H1 (cell line): ENCODE results near the gene DFFA. TPM values are rescaled to one million over a fixed set of nuclear protein-coding genes. Genes with fewer than 3 reads are reported as not detected.
A peak's percentile ranks its signal among the peaks of the same experiment; 100 is the strongest.

Experiments used
- CTCF ChIA-PET: fragments of 300-600 bp; sonication (Branson Sonifier 250); formaldehyde crosslinking; loops from one replicate; lab custom pipeline; 2021; ENCODE audit not compliant: partially characterized antibody; lab: Charles Lee
- POLR2A ChIA-PET: fragments of 300-600 bp; sonication (Branson Sonifier 250); formaldehyde crosslinking; loops from one replicate; lab custom pipeline; 2021; ENCODE audit warnings: inconsistent platforms; ENCODE audit not compliant: partially characterized antibody; lab: Charles Lee
- DNase-seq, 2 experiments: peaks; one replicate each; pipeline versions ENCODE4 v3.0.0 to v3.0.0-alpha.2; 2010 to 2022; ENCODE audit warnings: low spot score in 2 of 2, low read depth in 1 of 2, mixed read lengths in 1 of 2
- FAIRE-seq: peaks from 2 replicates; lab custom pipeline; 2011; peaks lifted over from hg19 to GRCh38; lab: Jason Lieb, UNC
- H2AFZ ChIP-seq: 2 replicates; pipeline ENCODE4 v1.8.1; 2012; ENCODE audit warnings: low read length, inconsistent platforms
- H2AK5ac ChIP-seq: 2 replicates; pipeline ENCODE4 v1.6.1; 2013; ENCODE audit warnings: low read depth, low read length
- H2BK120ac ChIP-seq: replicated peaks from 2 replicates; pipeline ENCODE3; 2013; ENCODE audit warnings: low read depth, low read length, inconsistent platforms
- H2BK12ac ChIP-seq: 2 replicates; pipeline ENCODE4 v1.6.1; 2013; ENCODE audit warnings: low read depth, low read length
- H2BK15ac ChIP-seq: 2 replicates; pipeline ENCODE4 v1.6.1; 2013; ENCODE audit warnings: low read length
- H2BK20ac ChIP-seq: 2 replicates; pipeline ENCODE4 v1.6.1; 2013; ENCODE audit warnings: low read length
- H2BK5ac ChIP-seq: 2 replicates; pipeline ENCODE4 v1.6.1; 2013; ENCODE audit warnings: low read depth, low read length
- H3K14ac ChIP-seq: 2 replicates; pipeline ENCODE4 v1.6.1; 2013; ENCODE audit warnings: inconsistent platforms; ENCODE audit not compliant: insufficient read length
- H3K18ac ChIP-seq: 2 replicates; pipeline ENCODE4 v1.6.1; 2013; ENCODE audit warnings: low read length; ENCODE audit errors: extremely low read depth
- H3K23ac ChIP-seq: 2 replicates; pipeline ENCODE4 v1.6.1; 2013; ENCODE audit warnings: inconsistent platforms; ENCODE audit not compliant: insufficient read length
- H3K23me2 ChIP-seq: 2 replicates; pipeline ENCODE4 v1.6.1; 2013; ENCODE audit warnings: low read depth, low read length
- H3K27ac ChIP-seq: 2 replicates; pipeline ENCODE4 v1.6.1; 2011; ENCODE audit warnings: low read depth, low read length, inconsistent platforms
- H3K27me3 ChIP-seq, 4 experiments: replicated peaks in 1 of 4; 1 replicate in 1 of 4; 2 replicates in 3 of 4; pipeline versions ENCODE4 v1.6.1 to v1.8.1; 2011 to 2013; ENCODE audit warnings: low read length in 3 of 4, mild to moderate bottlenecking in 3 of 4, inconsistent platforms in 2 of 4, mixed read lengths in 2 of 4, moderate library complexity in 1 of 4; ENCODE audit not compliant: control insufficient read depth in 3 of 4, insufficient read depth in 3 of 4; ENCODE audit errors: extremely low read depth in 1 of 4
- H3K36me3 ChIP-seq, 4 experiments: 2 replicates each; pipeline versions ENCODE4 v1.6.1 to v1.8.1; 2011 to 2013; ENCODE audit warnings: mild to moderate bottlenecking in 4 of 4, low read length in 3 of 4, moderate library complexity in 2 of 4, control low read depth in 1 of 4, inconsistent platforms in 1 of 4; ENCODE audit not compliant: insufficient read depth in 4 of 4, control insufficient read depth in 2 of 4
- H3K4ac ChIP-seq: replicated peaks from 2 replicates; pipeline ENCODE3; 2013; ENCODE audit warnings: low read length, low read depth, mixed read lengths, inconsistent platforms; ENCODE audit not compliant: insufficient read length
- H3K4me1 ChIP-seq, 4 experiments: replicated peaks in 1 of 4; 1 replicate in 1 of 4; 2 replicates in 3 of 4; pipeline versions ENCODE4 v1.6.1 to v1.8.1; 2011 to 2013; ENCODE audit warnings: low read length in 3 of 4, inconsistent platforms in 2 of 4, mixed read lengths in 1 of 4; ENCODE audit not compliant: insufficient read depth in 4 of 4, control insufficient read depth in 3 of 4
- H3K4me2 ChIP-seq, 2 experiments: 2 replicates each; pipeline versions ENCODE4 v1.6.1 to v1.8.1; 2011 to 2013; ENCODE audit warnings: low read depth in 2 of 2, low read length in 2 of 2, control low read depth in 1 of 2, inconsistent platforms in 1 of 2, mild to moderate bottlenecking in 1 of 2; ENCODE audit not compliant: insufficient read depth in 1 of 2
- H3K4me3 ChIP-seq, 4 experiments: fragments of 200-600, 300-600 bp in 1 of 4; sonication (generic), shearing (Covaris generic), sonication (Bioruptor Twin) in 1 of 4; 2 replicates each; pipeline versions ENCODE4 v1.5.1 to v1.8.1; 2011 to 2016; ENCODE audit warnings: low read length in 4 of 4, low read depth in 3 of 4, control low read depth in 2 of 4, inconsistent platforms in 2 of 4, mild to moderate bottlenecking in 2 of 4, mixed read lengths in 1 of 4, moderate library complexity in 1 of 4; ENCODE audit not compliant: insufficient read depth in 2 of 4; ENCODE audit errors: extremely low read depth in 1 of 4
- H3K56ac ChIP-seq: replicated peaks from 2 replicates; pipeline ENCODE3; 2013; ENCODE audit warnings: low read depth, mild to moderate bottlenecking, mixed read lengths, low read length, inconsistent platforms; ENCODE audit not compliant: insufficient read length
- H3K79me1 ChIP-seq: 2 replicates; pipeline ENCODE4 v1.6.1; 2013; ENCODE audit warnings: low read depth, low read length, control low read depth
- H3K79me2 ChIP-seq, 2 experiments: 2 replicates each; pipeline versions ENCODE4 v1.6.1 to v1.8.1; 2012 to 2013; ENCODE audit warnings: low read length in 2 of 2, mild to moderate bottlenecking in 2 of 2, inconsistent platforms in 1 of 2; ENCODE audit not compliant: insufficient read depth in 2 of 2, control insufficient read depth in 1 of 2
- H3K9ac ChIP-seq, 4 experiments: replicated peaks in 1 of 4; 1 replicate in 1 of 4; 2 replicates in 3 of 4; pipeline versions ENCODE4 v1.6.1 to v1.8.1; 2011 to 2013; ENCODE audit warnings: low read depth in 3 of 4, low read length in 3 of 4, control low read depth in 2 of 4, mild to moderate bottlenecking in 2 of 4, moderate library complexity in 2 of 4, inconsistent platforms in 1 of 4; ENCODE audit errors: extremely low read depth in 1 of 4
- H3K9me3 ChIP-seq, 2 experiments: 2 replicates each; pipeline versions ENCODE4 v1.6.1 to v1.8.1; 2012 to 2013; ENCODE audit warnings: mild to moderate bottlenecking in 2 of 2, moderate library complexity in 2 of 2, control low read depth in 1 of 2, inconsistent platforms in 1 of 2, low read depth in 1 of 2, low read length in 1 of 2, mixed read lengths in 1 of 2; ENCODE audit not compliant: insufficient read depth in 2 of 2
- H4K20me1 ChIP-seq, 2 experiments: replicated peaks in 1 of 2; 2 replicates each; pipeline versions ENCODE3 to v1.8.1; 2011 to 2013; ENCODE audit warnings: inconsistent platforms in 2 of 2, low read length in 2 of 2, mild to moderate bottlenecking in 1 of 2; ENCODE audit not compliant: insufficient read depth in 2 of 2, control insufficient read depth in 1 of 2
- H4K5ac ChIP-seq: 2 replicates; pipeline ENCODE4 v1.6.1; 2013; ENCODE audit warnings: low read length, low read depth, mixed read lengths, inconsistent platforms; ENCODE audit not compliant: insufficient read length
- H4K8ac ChIP-seq: 2 replicates; pipeline ENCODE4 v1.8.0; 2013; ENCODE audit warnings: mild to moderate bottlenecking, moderate library complexity, low read length, inconsistent platforms; ENCODE audit not compliant: insufficient read depth; ENCODE audit errors: extremely low read depth
- H4K91ac ChIP-seq: replicated peaks from 2 replicates; pipeline ENCODE3; 2013; ENCODE audit warnings: low read length, mixed read lengths, inconsistent platforms; ENCODE audit not compliant: insufficient read length
- EZH2 ChIP-seq: fragments of 200-600 bp; sonication (generic); IDR thresholded peaks from 2 replicates; pipeline ENCODE4 v1.7.1; 2012; ENCODE audit warnings: low read depth, mild to moderate bottlenecking, moderate library complexity, low read length, inconsistent platforms; ENCODE audit not compliant: severe bottlenecking
- GTF2F1 ChIP-seq: IDR thresholded peaks from 2 replicates; pipeline ENCODE4 v1.6.1; 2012; ENCODE audit warnings: low read depth, low read length, improper control_type of control experiment, borderline replicate concordance
- KDM4A ChIP-seq: IDR thresholded peaks from one replicate; pipeline ENCODE4 v1.7.1; 2012; ENCODE audit warnings: low read depth, mild to moderate bottlenecking, moderate library complexity, low read length, inconsistent platforms; ENCODE audit not compliant: severe bottlenecking
- POU5F1 ChIP-seq: IDR thresholded peaks from 2 replicates; pipeline ENCODE4 v1.6.1; 2011; ENCODE audit warnings: low read depth, mild to moderate bottlenecking, low read length, moderate library complexity
- SP1 ChIP-seq: IDR thresholded peaks from 2 replicates; pipeline ENCODE4 v1.6.1; 2011; ENCODE audit warnings: low read depth, low read length
- TBP ChIP-seq: IDR thresholded peaks from 2 replicates; pipeline ENCODE4 v1.6.1; 2011; ENCODE audit warnings: low read depth, low read length, improper control_type of control experiment
- WGBS, 2 experiments: shearing (Covaris generic) in 1 of 2; methylation state at CpG; one replicate each; pipeline versions ENCODE4 v1.1.6 to v1.1.7; 2013 to 2015; ENCODE audit warnings: low lambda C conversion rate in 2 of 2, mixed read lengths in 2 of 2, inconsistent platforms in 1 of 2, low coverage in 1 of 2, missing lambda C conversion rate in 1 of 2; ENCODE audit not compliant: insufficient replicate concordance in 2 of 2, insufficient coverage in 1 of 2, insufficient read length in 1 of 2; ENCODE audit errors: extremely low coverage in 1 of 2, missing lambda C conversion rate in 1 of 2; 5-methylcytosine and 5-hydroxymethylcytosine counted together
- polyA plus RNA-seq, 7 experiments: library from polyadenylated mRNA; depleted of rRNA in 3 of 7; stranded (reverse) in 5 of 7; unstranded in 2 of 7; fragments of >200 nt in 5 of 7; fragments of 200-250 nt in 2 of 7; gene quantifications; 1 replicate in 5 of 7; 2 replicates in 1 of 7; 4 replicates in 1 of 7; pipeline versions ENCODE4 v1.2.1 to v1.2.3, GENCODE V29; 2011 to 2013; ENCODE audit warnings: missing spikeins in 2 of 7, mixed read lengths in 2 of 7
- total RNA-seq: library from RNA; stranded (reverse); fragmentation: NEBNext Ultra II Directional; extraction: Animal tissue kit (Norgen Biotek cat#: 25700); gene quantifications from 2 replicates; pipeline ENCODE4 v1.2.1, GENCODE V29; 2021

The DFFA gene
- total and polyA plus RNA-seq, 2 of the 8 experiments (the other 6 are each of a cell fraction or from before 2014, with no cell fraction given): 34.3 to 79.9 TPM

DNA sequence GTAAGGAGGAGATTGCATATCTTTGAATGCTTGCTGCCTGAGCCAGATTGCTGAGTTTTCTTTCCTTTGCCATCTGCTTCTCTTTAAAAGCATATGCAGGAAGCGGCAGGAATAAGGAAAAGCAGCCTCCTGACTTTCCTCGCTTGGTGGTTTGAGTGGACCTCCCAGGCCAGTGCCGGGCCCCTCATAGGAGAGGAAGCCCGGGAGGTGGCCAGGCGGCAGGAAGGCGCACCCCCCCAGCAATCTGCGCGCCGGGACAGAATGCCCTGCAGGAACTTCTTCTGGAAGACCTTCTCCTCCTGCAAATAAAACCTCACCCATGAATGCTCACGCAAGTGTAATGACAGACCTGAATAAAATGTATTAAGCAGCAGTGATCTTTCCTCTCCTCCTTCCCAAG is 21.0 kb downstream of the DFFA start:
- Histone ChIP-seq H2BK12ac (no peak overlapping the region), H2BK5ac (no peak overlapping the region), H3K27me3 (no peaks in the 10 kb centered on the region), H2AFZ (no peak overlapping the region), H4K20me1 (peaks cover 0 to 4% of the 10 kb centered on the region in 2 experiments), H3K4ac (no peak overlapping the region), H3K23me2 (no peaks in the 10 kb centered on the region), H3K4me1 (peaks cover 0 to 9% (median 5%) of the 10 kb centered on the region in 4 experiments; a peak in 5 of 7 replicates), H2BK20ac (no peak overlapping the region), H2BK15ac (no peak overlapping the region), H3K23ac (no peak overlapping the region), H3K14ac (no peak overlapping the region), H4K5ac (no peak overlapping the region), H3K56ac (no peak overlapping the region), H3K79me2 (no peaks in the 10 kb centered on the region), H2AK5ac (no peak overlapping the region), H4K8ac (no peak overlapping the region), H3K9ac (no peak overlapping the region), H3K27ac (no peak overlapping the region), H3K18ac (no peak overlapping the region), H2BK120ac (no peak overlapping the region), H3K36me3 (no peaks in the 10 kb centered on the region; a peak in 2 of 8 replicates), H3K9me3 (no peaks in the 10 kb centered on the region), H4K91ac (no peak overlapping the region), H3K4me2 (peak overlapping the region in 1 of 2 experiments; percentile 20; a peak in 1 of 4 replicates), H3K79me1 (no peaks in the 10 kb centered on the region), H3K4me3 (peak overlapping the region in 1 of 4 experiments; percentile 2; a peak in 1 of 8 replicates)
- ChIA-PET POLR2A (interaction anchor here (0.9 to 2.1 kb wide), 4 partner anchors 9 to 24 kb away, joined by 6 to 7 read pairs (median 6); partner anchors contain the start of genes CENPS and PEX14), CTCF (interaction anchor here (0.8 to 7.4 kb wide), 7 partner anchors 8 to 667 kb away, joined by 3 to 34 read pairs (median 4); partner anchors contain the start of gene CENPS)
- no peak for DNase-seq
- FAIRE-seq: no peak
- WGBS, 2 experiments: 37% methylated on average over 10 of the region's 10 CpGs; no CpG with 5 or more reads in 1 of the 2 experiments
- TF ChIP-seq EZH2 (no peak), POU5F1 (no peak), GTF2F1 (no peak), KDM4A (no peak), SP1 (no peak), TBP (no peak)
